ENCODE data around the gene LTV1. TPM values are rescaled to one million over a fixed set of nuclear protein-coding genes. Genes with fewer than 3 reads are reported as not detected.

LTV1 gene
- total and polyA plus RNA-seq, 2 experiments from 2014 or later = 17.9 to 33.6 TPM

DNA sequence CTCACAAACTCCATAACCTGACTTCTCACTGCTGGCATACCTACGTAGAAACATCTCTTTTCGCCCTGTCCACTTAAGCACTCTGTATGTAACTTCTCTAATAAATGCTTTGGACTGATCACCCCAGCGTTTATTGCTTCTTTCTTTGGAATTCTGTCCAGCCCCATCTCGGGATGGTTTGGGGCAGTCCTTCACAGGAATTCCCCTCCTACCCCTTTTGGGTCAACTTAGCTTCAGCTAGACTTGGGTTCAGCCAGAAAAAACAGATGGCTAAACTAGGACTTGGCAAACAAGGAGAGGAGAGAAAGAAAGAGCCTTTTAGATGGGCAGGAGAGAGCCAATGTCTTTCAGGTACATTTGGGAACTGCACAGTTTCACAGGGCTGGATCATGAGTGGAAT is 3.9 kb upstream of the LTV1 start:
- in situ Hi-C loops (cut with MboI) = no loop called here
- H3K4me2 ChIP-seq (ENCODE audit: unreplicated experiment) = no peak overlapping the region
- H3K9me2 ChIP-seq (ENCODE audit: insufficient read depth) = no peaks in the 10 kb centered on the region
- no peak overlapping the region for H3K27ac ChIP-seq
- no peak overlapping the region for H3K9ac ChIP-seq
- no peaks in the 10 kb centered on the region for H3K36me3 ChIP-seq (ENCODE audit: low read depth)
- no peak overlapping the region for H2AFZ ChIP-seq
- no peak for TF ChIP-seq EZH2phosphoT487 (IDR thresholded peaks at IDR 0.05; ENCODE audit: insufficient read depth, low read depth)
- TF ChIP-seq EZH2 (IDR thresholded peaks at IDR 0.05; ENCODE audit: insufficient read depth, poor library complexity, severe bottlenecking) = no peak
- H3K4me1 ChIP-seq (ENCODE audit: insufficient read depth) = 0 out of 2 replicates have a peak, but pooled peaks cover 5% of the 10 kb centered on the region
- no peak for DNase-seq
- peaks cover 11% of the 10 kb centered on the region for H3K79me2 ChIP-seq (ENCODE audit: insufficient read depth)
- 66 to 73% methylated on average over 4 of the region's 4 CpGs for WGBS, 2 experiments (ENCODE audit: low coverage in 1 of 2, low lambda C conversion rate in 2 of 2, missing lambda C conversion rate in 2 of 2)
- H4K20me1 ChIP-seq (ENCODE audit: insufficient read depth) = no peaks in the 10 kb centered on the region
- H3K27me3 ChIP-seq (replicated peaks; ENCODE audit: insufficient read depth) = no peaks in the 10 kb centered on the region
- no peak overlapping the region for H3K4me3 ChIP-seq
- H3F3A ChIP-seq (ENCODE audit: insufficient read depth) = no peaks in the 10 kb centered on the region
- no peaks in the 10 kb centered on the region for H3K9me3 ChIP-seq (ENCODE audit: low read depth)

DNA sequence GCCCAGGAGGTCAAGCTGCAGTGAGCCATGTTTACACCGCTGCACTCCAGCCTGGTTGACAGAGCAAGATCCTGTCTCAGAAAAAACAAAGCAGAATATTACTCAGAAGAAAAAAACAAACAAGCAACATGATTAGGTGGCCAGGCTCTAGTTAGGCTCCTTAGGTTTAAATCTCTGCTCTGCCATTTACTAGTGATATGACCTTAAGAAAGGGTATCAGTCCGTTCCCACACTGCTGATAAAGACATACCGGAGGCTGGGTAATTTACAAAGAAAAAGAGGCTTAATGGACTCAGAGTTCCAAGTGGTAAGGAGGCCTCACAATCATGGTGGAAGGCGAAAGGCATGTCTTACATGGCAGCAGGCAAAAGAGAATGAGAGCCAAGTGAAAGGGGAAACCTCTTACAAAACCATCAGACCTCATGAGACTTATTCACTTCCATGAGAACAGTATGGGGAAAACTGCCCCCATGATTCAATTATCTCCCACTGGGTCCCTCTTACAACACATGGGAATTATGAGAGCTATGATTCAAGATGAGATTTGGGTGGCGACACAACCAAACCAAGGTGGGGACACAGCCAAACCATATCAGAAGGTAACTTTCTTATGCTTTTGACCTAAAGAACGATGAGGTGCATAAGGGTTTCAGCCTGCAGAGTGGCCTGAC is 2.4 kb upstream of the LTV1 start:
- Histone ChIP-seq H3F3A (ENCODE audit: insufficient read depth) (no peaks in the 10 kb centered on the region), H3K27me3 (replicated peaks; ENCODE audit: insufficient read depth) (no peaks in the 10 kb centered on the region), H2AFZ (no peak overlapping the region), H3K4me1 (ENCODE audit: insufficient read depth) (0 out of 2 replicates have a peak, but pooled peaks cover 10% of the 10 kb centered on the region), H3K9ac (no peak overlapping the region), H3K36me3 (ENCODE audit: low read depth) (peaks cover 9% of the 10 kb centered on the region), H3K4me2 (ENCODE audit: unreplicated experiment) (no peak overlapping the region), H3K27ac (no peak overlapping the region), H3K9me2 (ENCODE audit: insufficient read depth) (no peaks in the 10 kb centered on the region), H3K9me3 (ENCODE audit: low read depth) (no peaks in the 10 kb centered on the region), H3K79me2 (ENCODE audit: insufficient read depth) (peaks cover 26% of the 10 kb centered on the region), H3K4me3 (no peak overlapping the region), H4K20me1 (ENCODE audit: insufficient read depth) (no peaks in the 10 kb centered on the region)
- 74 to 78% methylated on average over 6 of the region's 6 CpGs for WGBS, 2 experiments (ENCODE audit: low coverage in 1 of 2, low lambda C conversion rate in 2 of 2, missing lambda C conversion rate in 2 of 2)
- no peak for DNase-seq
- TF ChIP-seq EZH2 (IDR thresholded peaks at IDR 0.05; ENCODE audit: insufficient read depth, poor library complexity, severe bottlenecking) = no peak
- TF ChIP-seq EZH2phosphoT487 (IDR thresholded peaks at IDR 0.05; ENCODE audit: insufficient read depth, low read depth) = no peak
- in situ Hi-C loops (cut with MboI) = loop anchor here (10.0 kb wide), 1 partner anchor 266 kb away; no protein-coding TSS in a partner anchor

DNA sequence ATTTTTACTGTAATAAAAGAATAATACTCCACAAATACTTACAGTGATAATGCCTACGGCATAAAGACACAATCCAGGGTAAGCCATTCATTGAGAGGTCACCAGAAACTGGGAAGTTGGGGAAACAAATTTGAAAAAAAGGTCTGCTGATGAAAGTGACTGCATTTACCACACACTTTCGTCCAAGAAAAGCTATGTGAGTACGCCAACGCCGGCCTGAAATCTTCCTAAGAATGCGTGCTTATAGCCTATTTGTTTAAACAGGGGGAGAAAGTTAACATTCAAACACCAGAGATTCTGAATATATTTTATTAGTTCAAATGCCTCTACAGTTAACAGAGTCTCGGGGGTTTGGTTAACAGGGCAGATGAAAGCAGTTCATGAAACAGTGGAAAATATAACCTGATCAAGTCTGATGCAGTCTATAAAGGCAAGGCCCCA is 657 bp upstream of the LTV1 start:
- H3K9me3 ChIP-seq (ENCODE audit: low read depth) = no peaks in the 10 kb centered on the region
- peak overlapping the region; percentile 98 for H2AFZ ChIP-seq
- H3K4me1 ChIP-seq (ENCODE audit: insufficient read depth) = 0 out of 2 replicates have a peak, but pooled peaks cover 10% of the 10 kb centered on the region
- H3K9ac ChIP-seq = peak overlapping the region; percentile 99
- H3K27me3 ChIP-seq (replicated peaks; ENCODE audit: insufficient read depth) = no peaks in the 10 kb centered on the region
- in situ Hi-C loops (cut with MboI) = loop anchor here (10.0 kb wide), 1 partner anchor 268 kb away; no protein-coding TSS in a partner anchor
- H3K4me3 ChIP-seq = peak overlapping the region; percentile 92
- H4K20me1 ChIP-seq (ENCODE audit: insufficient read depth) = no peaks in the 10 kb centered on the region
- H3K79me2 ChIP-seq (ENCODE audit: insufficient read depth) = peaks cover 44% of the 10 kb centered on the region
- H3K4me2 ChIP-seq (ENCODE audit: unreplicated experiment) = peak overlapping the region; percentile 96
- DNase-seq = peak; percentile 71
- peak overlapping the region; percentile 91 for H3K27ac ChIP-seq
- no peaks in the 10 kb centered on the region for H3K9me2 ChIP-seq (ENCODE audit: insufficient read depth)
- WGBS, 2 experiments (ENCODE audit: low coverage in 1 of 2, low lambda C conversion rate in 2 of 2, missing lambda C conversion rate in 2 of 2) = 40 to 43% methylated on average over 7 of the region's 7 CpGs
- H3K36me3 ChIP-seq (ENCODE audit: low read depth) = peaks cover 25% of the 10 kb centered on the region
- no peaks in the 10 kb centered on the region for H3F3A ChIP-seq (ENCODE audit: insufficient read depth)
- TF ChIP-seq EZH2phosphoT487 (IDR thresholded peaks at IDR 0.05; ENCODE audit: insufficient read depth, low read depth) (no peak), EZH2 (IDR thresholded peaks at IDR 0.05; ENCODE audit: insufficient read depth, poor library complexity, severe bottlenecking) (no peak)

DNA sequence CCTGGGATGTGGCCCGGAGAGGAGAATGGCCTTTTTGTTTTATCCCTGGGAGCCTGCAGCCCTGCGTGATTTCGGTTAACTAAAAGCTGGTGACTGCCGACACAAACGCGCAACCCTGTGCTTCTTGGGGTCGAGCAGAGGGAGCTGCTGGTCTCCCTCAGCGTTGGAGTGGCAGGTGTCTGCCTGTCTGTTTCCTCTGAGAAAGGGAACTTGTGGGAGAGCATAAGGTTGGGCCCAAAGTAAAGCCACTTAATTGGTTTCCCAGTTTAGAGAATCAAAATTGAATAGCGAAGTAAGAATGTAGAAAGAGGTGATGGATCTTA is 500 bp downstream of the LTV1 start:
- Histone ChIP-seq H4K20me1 (ENCODE audit: insufficient read depth) (no peaks in the 10 kb centered on the region), H3K79me2 (ENCODE audit: insufficient read depth) (peaks cover 55% of the 10 kb centered on the region), H3F3A (ENCODE audit: insufficient read depth) (no peaks in the 10 kb centered on the region), H2AFZ (peak overlapping the region; percentile 98), H3K9me2 (ENCODE audit: insufficient read depth) (no peaks in the 10 kb centered on the region), H3K27me3 (replicated peaks; ENCODE audit: insufficient read depth) (no peaks in the 10 kb centered on the region), H3K36me3 (ENCODE audit: low read depth) (peaks cover 36% of the 10 kb centered on the region), H3K9ac (peak overlapping the region; percentile 99), H3K4me1 (ENCODE audit: insufficient read depth) (0 out of 2 replicates have a peak, but pooled peaks cover 10% of the 10 kb centered on the region), H3K9me3 (ENCODE audit: low read depth) (no peaks in the 10 kb centered on the region), H3K4me3 (peak overlapping the region; percentile 92), H3K27ac (peak overlapping the region; percentile 91), H3K4me2 (ENCODE audit: unreplicated experiment) (peak overlapping the region; percentile 96)
- TF ChIP-seq EZH2 (IDR thresholded peaks at IDR 0.05; ENCODE audit: insufficient read depth, poor library complexity, severe bottlenecking) = no peak
- TF ChIP-seq EZH2phosphoT487 (IDR thresholded peaks at IDR 0.05; ENCODE audit: insufficient read depth, low read depth) = no peak
- 2% methylated on average over 9 of the region's 9 CpGs for WGBS, 2 experiments (ENCODE audit: low coverage in 1 of 2, low lambda C conversion rate in 2 of 2, missing lambda C conversion rate in 2 of 2)
- in situ Hi-C loops (cut with MboI) = loop anchor here (10.0 kb wide), 1 partner anchor 269 kb away; no protein-coding TSS in a partner anchor
- DNase-seq = no peak
